ENCODE measurements around the gene ARHGEF10L. TPM values are rescaled to one million over a fixed set of nuclear protein-coding genes. Genes with fewer than 3 reads are reported as not detected.
A peak's percentile ranks its signal among the peaks of the same experiment; 100 is the strongest.

ARHGEF10L gene
- total RNA-seq, 1 donor from 2014 or later = 75.6 TPM

DNA sequence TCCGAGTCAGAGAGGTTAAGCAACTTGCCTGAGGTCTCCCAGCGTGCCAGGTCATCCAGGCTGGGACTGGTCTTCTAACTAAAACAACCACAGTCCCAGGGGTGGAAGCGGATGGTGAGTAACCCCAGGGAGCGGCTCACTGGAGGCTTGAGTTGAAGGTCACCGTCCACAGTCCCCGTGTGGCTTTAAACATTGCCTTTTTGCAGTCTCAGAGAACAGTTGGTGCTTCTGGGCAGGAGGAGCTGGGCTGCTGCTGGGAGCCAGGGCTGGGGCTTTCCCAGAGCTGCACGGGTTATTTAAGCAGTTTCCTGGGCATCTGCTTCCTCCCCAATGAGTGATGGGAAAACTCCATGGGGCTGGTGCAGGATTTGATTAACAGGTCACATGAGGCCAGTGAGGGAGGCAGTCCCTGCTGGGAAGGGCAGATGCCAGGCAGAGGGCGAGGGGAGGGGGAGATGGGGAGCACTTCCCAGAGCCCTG lies 12.3 kb downstream of the ARHGEF10L start:
- intact Hi-C loops (cut with DNase I) = no loop called here
- Histone ChIP-seq H3K9me3 (no peaks in the 10 kb centered on the region), H3K27me3 (no peaks in the 10 kb centered on the region), H3K27ac (peak overlapping the region; percentile 51), H3K4me1 (peaks cover 62% of the 10 kb centered on the region), H3K36me3 (no peaks in the 10 kb centered on the region), H3K4me3 (no peak overlapping the region)
- no peak for DNase-seq (ENCODE audit: extremely low spot score in 2 of 2)
- TF ChIP-seq, protein P1, sequence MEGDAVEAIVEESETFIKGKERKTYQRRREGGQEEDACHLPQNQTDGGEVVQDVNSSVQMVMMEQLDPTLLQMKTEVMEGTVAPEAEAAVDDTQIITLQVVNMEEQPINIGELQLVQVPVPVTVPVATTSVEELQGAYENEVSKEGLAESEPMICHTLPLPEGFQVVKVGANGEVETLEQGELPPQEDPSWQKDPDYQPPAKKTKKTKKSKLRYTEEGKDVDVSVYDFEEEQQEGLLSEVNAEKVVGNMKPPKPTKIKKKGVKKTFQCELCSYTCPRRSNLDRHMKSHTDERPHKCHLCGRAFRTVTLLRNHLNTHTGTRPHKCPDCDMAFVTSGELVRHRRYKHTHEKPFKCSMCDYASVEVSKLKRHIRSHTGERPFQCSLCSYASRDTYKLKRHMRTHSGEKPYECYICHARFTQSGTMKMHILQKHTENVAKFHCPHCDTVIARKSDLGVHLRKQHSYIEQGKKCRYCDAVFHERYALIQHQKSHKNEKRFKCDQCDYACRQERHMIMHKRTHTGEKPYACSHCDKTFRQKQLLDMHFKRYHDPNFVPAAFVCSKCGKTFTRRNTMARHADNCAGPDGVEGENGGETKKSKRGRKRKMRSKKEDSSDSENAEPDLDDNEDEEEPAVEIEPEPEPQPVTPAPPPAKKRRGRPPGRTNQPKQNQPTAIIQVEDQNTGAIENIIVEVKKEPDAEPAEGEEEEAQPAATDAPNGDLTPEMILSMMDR (IDR thresholded peaks at IDR 0.05) = no peak
- TF ChIP-seq POLR2AphosphoS5 (IDR thresholded peaks at IDR 0.05; ENCODE audit: insufficient read depth in 1 of 2, low read depth in 1 of 2) = peak; percentile 9 to 28

- H3K4me1 ChIP-seq = peaks cover 63% of the 10 kb centered on the region
These were observed 14.6 kb downstream of the ARHGEF10L start for GRCh38 chr1:17553975-17554700.

GRCh38 chr1:17554954-17555353 lies 15.5 kb downstream of the ARHGEF10L start:
- Histone ChIP-seq H3K27me3 (no peaks in the 10 kb centered on the region), H3K36me3 (no peaks in the 10 kb centered on the region), H3K27ac (peak overlapping the region; percentile 66), H3K9me3 (no peaks in the 10 kb centered on the region), H3K4me1 (peaks cover 63% of the 10 kb centered on the region), H3K4me3 (no peak overlapping the region)
- intact Hi-C loops (cut with DNase I) = no loop called here
- TF ChIP-seq, protein P1 (IDR thresholded peaks at IDR 0.05) = no peak
- TF ChIP-seq POLR2A (IDR thresholded peaks at IDR 0.05) (no peak), POLR2AphosphoS5 (IDR thresholded peaks at IDR 0.05; ENCODE audit: insufficient read depth in 1 of 2, low read depth in 1 of 2) (no peak)
- no peak for DNase-seq (ENCODE audit: extremely low spot score in 2 of 2)

More at GRCh38 chr1:17553975-17554700, 14.6 kb downstream of the ARHGEF10L start:
- intact Hi-C loops (cut with DNase I) = no loop called here
- Histone ChIP-seq H3K4me3 (no peak overlapping the region), H3K9me3 (no peaks in the 10 kb centered on the region), H3K27me3 (no peaks in the 10 kb centered on the region), H3K27ac (peak overlapping the region; percentile 66), H3K36me3 (no peaks in the 10 kb centered on the region)
- TF ChIP-seq POLR2AphosphoS5 (IDR thresholded peaks at IDR 0.05; ENCODE audit: insufficient read depth in 1 of 2, low read depth in 1 of 2) (peak in 1 of 2 donors; percentile 65), POLR2A (IDR thresholded peaks at IDR 0.05) (no peak)
- TF ChIP-seq, protein P1 (IDR thresholded peaks at IDR 0.05) = no peak
- no peak for DNase-seq (ENCODE audit: extremely low spot score in 2 of 2)

GRCh38 chr1:17557986-17558385 lies 18.5 kb downstream of the ARHGEF10L start:
- Histone ChIP-seq H3K4me1 (peaks cover 65% of the 10 kb centered on the region), H3K27me3 (no peaks in the 10 kb centered on the region)
- intact Hi-C loops (cut with DNase I) = no loop called here

More at GRCh38 chr1:17557986-17558385, 18.5 kb downstream of the ARHGEF10L start:
- DNase-seq (ENCODE audit: extremely low spot score in 2 of 2) = no peak
- TF ChIP-seq POLR2AphosphoS5 (IDR thresholded peaks at IDR 0.05; ENCODE audit: insufficient read depth in 1 of 2, low read depth in 1 of 2) = no peak
- TF ChIP-seq, protein P1 (IDR thresholded peaks at IDR 0.05) = no peak
- no peak for TF ChIP-seq POLR2A (IDR thresholded peaks at IDR 0.05)
- H3K36me3 ChIP-seq = no peaks in the 10 kb centered on the region
- H3K9me3 ChIP-seq = no peaks in the 10 kb centered on the region
- H3K27ac ChIP-seq = no peak overlapping the region
- no peak overlapping the region for H3K4me3 ChIP-seq

Measured in vagina (tissue), 2 donors.